PC-9 (cell line): ENCODE data around the gene NUPR1.

Experiments used
- EZH2 ChIP-seq: fragments of 200-600 bp; sonication (generic); IDR thresholded peaks from 2 replicates; pipeline ENCODE4 v1.8.0; 2017; ENCODE audit warnings: antibody characterized with exemption, low read depth
- TF ChIP-seq, protein P1 (sequence below): fragments of 200-600 bp; sonication (generic); conservative IDR thresholded peaks from 2 replicates; pipeline ENCODE4 v1.6.1; 2017; ENCODE audit warnings: mixed run types, antibody characterized with exemption, mild to moderate bottlenecking, moderate library complexity

DNA sequence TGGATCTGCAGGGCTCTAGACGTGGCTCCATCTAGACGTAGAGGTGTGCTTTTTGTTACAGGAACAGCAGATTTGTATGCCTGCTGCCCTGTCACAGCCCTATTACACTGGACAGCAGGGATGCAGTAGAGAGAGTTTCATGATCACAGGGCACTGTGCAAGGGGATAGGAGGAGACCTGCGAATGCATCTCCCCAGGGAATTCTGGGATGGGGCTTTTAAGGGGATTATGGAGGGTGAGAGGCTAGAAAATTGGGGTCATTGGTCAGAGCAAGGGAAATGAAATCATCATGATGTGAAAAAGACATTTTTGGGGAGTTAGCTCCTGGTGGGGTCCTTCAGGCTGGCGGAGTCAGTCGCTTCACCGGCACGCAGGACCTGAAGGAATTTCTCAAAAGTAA lies 3.9 kb upstream of the NUPR1 start:
- TF ChIP-seq, protein P1, sequence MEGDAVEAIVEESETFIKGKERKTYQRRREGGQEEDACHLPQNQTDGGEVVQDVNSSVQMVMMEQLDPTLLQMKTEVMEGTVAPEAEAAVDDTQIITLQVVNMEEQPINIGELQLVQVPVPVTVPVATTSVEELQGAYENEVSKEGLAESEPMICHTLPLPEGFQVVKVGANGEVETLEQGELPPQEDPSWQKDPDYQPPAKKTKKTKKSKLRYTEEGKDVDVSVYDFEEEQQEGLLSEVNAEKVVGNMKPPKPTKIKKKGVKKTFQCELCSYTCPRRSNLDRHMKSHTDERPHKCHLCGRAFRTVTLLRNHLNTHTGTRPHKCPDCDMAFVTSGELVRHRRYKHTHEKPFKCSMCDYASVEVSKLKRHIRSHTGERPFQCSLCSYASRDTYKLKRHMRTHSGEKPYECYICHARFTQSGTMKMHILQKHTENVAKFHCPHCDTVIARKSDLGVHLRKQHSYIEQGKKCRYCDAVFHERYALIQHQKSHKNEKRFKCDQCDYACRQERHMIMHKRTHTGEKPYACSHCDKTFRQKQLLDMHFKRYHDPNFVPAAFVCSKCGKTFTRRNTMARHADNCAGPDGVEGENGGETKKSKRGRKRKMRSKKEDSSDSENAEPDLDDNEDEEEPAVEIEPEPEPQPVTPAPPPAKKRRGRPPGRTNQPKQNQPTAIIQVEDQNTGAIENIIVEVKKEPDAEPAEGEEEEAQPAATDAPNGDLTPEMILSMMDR = no peak
- no peak for TF ChIP-seq EZH2
